ENCODE results near the gene RIPK4. TPM values are rescaled to one million over a fixed set of nuclear protein-coding genes. Genes with fewer than 3 reads are reported as not detected.
"Not testable (repeated sequence)": the region's sequence is repeated elsewhere in the genome, so short reads cannot be mapped to it uniquely, and the experiment has no call there.

Gene RIPK4
- total RNA-seq, 1 donor, result 0.31 TPM

DNA sequence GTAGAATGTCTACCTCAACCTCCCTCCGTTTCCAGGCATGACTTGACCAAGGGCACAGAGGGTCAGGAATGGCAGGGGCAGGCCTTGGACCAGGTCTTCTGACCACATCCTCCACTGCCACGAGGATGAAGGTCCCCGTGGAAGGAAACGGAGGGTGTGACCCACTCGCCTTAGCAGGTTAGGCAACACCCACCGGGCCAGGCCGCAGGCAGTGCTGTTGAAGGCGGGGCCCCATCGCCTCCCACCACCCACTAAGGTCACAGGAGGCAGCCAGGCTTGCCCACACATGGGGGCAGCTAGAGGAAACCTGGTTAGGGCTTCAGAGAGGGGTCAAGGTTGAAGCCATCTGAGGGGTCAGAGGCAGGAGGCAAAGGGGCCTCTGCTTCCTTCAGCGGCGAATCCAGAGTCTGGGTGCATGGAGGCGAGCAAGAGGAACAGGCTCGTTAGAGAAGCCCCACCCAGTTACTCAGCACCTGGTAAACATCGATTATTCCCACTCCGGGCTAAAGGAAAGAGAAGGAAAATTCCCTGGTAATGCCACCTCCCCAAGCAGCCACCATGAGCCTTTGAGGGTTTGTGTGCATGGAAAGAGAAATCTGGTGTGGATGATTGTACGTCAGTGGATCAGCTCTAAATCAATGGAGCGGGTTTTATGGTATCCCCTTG lies 37.0 kb downstream of the RIPK4 start:
- peaks cover 19% of the 10 kb centered on the region for H3K4me1 ChIP-seq (ENCODE audit: insufficient read depth, low read length)
- H3K27me3 ChIP-seq (ENCODE audit: insufficient read depth, low read length), result peaks cover 9% of the 10 kb centered on the region
- H3K9me3 ChIP-seq (ENCODE audit: low read depth, low read length), result peaks cover 4% of the 10 kb centered on the region
- H3K4me3 ChIP-seq (ENCODE audit: low read length), result no peak overlapping the region

DNA sequence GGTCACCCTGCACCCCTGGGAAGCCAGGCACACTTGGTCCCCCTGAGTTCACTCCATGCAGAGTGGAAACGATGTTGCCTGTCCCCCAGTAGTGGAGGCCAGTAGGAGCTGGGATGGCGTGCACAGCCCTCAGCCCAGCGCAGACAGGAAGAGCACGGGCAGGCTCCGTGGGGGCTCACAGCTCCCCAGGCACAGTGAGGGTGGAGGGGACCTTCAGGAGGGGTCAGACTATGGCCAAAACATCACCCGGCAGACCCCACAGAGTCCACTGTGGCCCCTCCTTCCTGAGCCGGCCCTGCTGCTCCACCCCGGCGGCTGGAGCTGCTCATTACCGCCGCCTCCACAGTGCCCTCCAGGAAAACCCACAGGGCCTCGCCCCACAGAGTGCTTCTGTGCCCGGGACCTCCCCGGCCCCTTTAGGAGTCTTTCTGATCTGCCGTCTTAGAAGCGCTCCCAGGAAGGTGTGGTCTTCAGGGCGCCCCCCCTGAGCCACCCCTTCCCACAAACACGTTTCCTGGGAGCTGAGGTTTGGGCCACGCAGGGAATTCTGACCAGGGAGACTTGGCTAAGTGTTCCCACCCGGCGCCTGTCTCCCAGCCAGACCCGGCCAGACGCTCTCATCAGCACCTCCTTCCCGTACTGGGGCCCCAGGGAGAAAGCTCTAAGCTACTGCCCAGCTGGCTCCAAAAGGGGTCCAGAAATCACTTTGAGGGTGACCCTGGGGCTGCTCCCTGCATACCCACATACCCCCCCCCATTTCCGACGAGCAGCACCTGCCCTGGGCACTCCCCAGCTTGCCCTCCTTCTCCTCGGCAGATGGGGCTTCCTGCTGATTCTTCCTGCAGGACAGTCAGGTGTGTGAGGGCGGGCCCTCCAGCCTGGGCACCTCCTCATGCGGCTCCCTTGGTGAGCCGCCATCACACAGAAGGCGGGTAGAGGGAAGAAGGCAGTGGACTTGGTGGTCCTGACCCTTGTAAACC lies 38.8 kb downstream of the RIPK4 start:
- H3K4me3 ChIP-seq (ENCODE audit: low read length), result no peak overlapping the region
- H3K9me3 ChIP-seq (ENCODE audit: low read depth, low read length), result peaks cover 4% of the 10 kb centered on the region
- H3K4me1 ChIP-seq (ENCODE audit: insufficient read depth, low read length), result peaks cover 16% of the 10 kb centered on the region
- peaks cover 15% of the 10 kb centered on the region for H3K27me3 ChIP-seq (ENCODE audit: insufficient read depth, low read length)

DNA sequence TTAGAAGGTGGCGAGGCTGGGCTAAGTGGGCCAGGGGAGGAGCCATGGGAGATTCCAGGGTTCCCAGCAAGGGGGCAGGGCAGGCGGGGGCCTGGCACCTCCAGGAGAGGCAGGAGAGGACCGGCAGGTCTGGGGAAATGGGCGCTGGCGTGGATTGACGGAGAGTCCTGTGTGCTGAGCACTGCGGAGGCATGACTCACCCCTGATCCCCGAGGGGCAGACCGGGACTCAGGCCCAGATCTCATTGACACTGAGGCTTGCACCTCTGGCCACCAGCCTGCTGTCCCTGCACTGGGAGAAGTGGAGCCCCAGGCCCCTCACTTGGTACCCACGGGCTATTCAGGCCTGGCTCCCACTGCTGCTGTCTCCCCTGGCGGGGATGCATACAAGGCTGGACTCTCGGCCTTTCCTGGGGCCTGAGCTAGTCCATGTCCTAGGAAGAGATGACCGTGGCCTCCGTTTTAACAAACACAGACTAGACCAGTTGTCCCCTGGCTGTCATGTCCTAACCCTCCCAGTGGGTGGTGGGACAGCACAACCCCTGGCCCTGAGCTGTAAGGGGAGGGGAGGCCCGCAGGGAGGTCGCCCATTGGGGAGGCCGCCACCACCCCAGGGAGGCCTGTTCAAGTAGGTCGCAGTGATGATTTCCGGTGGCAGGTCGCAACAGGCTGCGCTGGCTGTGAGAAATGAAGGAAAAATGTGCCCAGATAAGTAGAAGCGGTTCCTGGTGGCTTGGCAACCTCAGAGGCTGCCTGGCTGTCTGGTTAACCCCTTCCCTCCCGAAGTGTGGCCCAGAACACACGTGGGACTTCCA lies 39.7 kb downstream of the RIPK4 start:
- H3K4me1 ChIP-seq (ENCODE audit: insufficient read depth, low read length), result peaks cover 16% of the 10 kb centered on the region

DNA sequence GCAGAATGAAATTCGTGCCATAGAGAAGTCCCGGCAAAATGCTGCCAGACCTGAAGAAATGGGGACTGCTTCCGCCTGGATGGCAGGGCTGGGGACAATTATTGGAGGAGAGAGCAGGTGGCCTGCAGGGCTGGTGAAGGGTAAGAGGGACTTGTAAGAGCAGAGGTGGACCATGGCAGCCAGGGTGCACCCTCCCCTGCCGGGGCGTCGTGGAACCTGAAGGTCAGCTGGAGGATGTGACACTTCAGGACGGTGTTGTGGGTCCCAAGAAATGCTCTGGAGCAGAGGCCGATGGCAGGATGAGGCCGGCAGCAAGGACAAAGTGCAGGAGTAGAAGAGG lies 40.3 kb downstream of the RIPK4 start:
- Histone ChIP-seq H3K4me1 (ENCODE audit: insufficient read depth, low read length) (peaks cover 16% of the 10 kb centered on the region), H3K27me3 (ENCODE audit: insufficient read depth, low read length) (peaks cover 15% of the 10 kb centered on the region), H3K4me3 (ENCODE audit: low read length) (no peak overlapping the region), H3K9me3 (ENCODE audit: low read depth, low read length) (no peaks in the 10 kb centered on the region)

More for the DNA sequence above, 39.7 kb downstream of the RIPK4 start:
- peaks cover 4% of the 10 kb centered on the region for H3K9me3 ChIP-seq (ENCODE audit: low read depth, low read length)
- H3K27me3 ChIP-seq (ENCODE audit: insufficient read depth, low read length), result peaks cover 15% of the 10 kb centered on the region
- H3K4me3 ChIP-seq (ENCODE audit: low read length), result no peak overlapping the region

DNA sequence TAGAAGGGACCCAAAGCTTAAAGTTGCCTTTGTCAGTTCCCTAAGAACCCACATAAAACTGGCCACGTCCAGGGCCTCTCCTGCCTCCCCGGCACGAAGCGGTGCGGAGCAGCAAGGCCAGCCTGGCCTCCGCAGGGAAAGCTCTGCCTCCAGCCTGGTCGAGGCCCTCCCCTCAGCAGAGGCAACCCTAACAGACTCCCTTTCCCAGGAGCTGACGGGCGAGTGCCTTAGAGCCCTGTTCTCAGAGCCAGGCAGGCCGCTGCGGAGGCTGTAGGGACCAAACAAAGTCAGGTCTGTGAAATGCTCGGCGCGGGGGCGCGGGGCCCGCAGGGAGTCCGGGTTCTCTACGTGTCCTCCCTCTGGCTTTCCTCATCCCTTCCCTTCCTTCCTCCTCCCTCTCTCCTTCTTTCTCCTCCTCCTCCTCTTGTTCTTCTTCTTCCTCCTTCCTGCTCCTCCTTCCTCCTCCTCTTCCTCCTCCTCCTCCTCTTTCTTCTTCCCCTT lies 40.7 kb downstream of the RIPK4 start:
- Histone ChIP-seq H3K4me1 (ENCODE audit: insufficient read depth, low read length) (peaks cover 16% of the 10 kb centered on the region), H3K27me3 (ENCODE audit: insufficient read depth, low read length) (peaks cover 15% of the 10 kb centered on the region), H3K9me3 (ENCODE audit: low read depth, low read length) (no peaks in the 10 kb centered on the region), H3K4me3 (ENCODE audit: low read length) (no peak overlapping the region)

DNA sequence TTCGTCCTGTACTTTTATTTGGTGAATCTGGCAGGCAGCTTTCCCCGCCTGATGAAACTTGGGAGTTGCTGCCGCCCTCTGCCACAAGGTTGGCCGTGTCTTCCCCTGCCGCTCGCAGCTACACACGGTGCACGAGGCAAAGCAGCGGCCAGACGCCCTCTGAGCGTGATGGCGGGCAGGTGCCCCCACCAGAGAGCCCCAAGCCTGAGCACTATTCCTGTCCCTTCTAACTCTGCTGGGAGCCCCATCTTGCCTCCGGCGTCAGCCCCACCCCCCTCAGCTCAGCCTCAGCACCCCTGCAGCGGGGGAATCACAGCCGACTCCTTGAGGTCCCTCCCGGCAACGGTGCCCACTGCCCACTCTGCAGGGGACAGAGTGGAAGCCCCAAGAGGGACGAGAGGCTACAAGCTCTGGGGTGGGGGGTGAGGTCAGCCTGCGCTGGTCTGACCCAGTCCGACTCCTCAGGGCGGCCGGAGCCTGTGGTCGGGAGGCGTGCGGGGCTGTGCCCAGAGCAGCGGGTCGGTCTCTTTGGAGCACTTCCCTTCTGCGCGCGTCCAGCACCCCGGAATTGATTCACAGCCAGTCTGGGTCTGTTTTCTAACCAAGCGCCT lies 41.3 kb downstream of the RIPK4 start:
- Histone ChIP-seq H3K9me3 (ENCODE audit: low read depth, low read length) (no peaks in the 10 kb centered on the region), H3K4me3 (ENCODE audit: low read length) (no peak overlapping the region), H3K4me1 (ENCODE audit: insufficient read depth, low read length) (peaks cover 16% of the 10 kb centered on the region), H3K27me3 (ENCODE audit: insufficient read depth, low read length) (peaks cover 15% of the 10 kb centered on the region)

DNA sequence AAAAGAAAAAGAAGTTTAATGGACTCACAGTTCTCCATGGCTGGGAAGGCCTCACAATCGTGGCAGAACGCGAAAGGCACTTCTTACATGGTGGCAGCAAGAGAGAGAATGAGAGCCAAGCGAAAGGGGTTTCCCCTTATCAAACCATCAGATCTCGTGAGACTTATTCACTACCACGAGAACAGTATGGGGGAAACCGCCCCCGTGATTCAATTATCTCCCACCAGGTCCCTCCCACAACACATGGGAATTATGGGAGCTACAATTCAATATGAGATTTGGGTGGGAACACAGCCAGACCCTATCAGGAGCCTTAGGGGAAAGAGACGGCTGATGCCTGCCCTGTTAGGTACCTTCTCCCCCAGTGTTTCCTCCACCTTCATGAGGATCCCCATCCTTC lies 43.0 kb downstream of the RIPK4 start:
- not testable (repeated sequence) for H3K9me3 ChIP-seq (ENCODE audit: low read depth, low read length); H3K4me3 ChIP-seq (ENCODE audit: low read length)
- peaks cover 15% of the 10 kb centered on the region for H3K27me3 ChIP-seq (ENCODE audit: insufficient read depth, low read length)
- peaks cover 16% of the 10 kb centered on the region for H3K4me1 ChIP-seq (ENCODE audit: insufficient read depth, low read length)

DNA sequence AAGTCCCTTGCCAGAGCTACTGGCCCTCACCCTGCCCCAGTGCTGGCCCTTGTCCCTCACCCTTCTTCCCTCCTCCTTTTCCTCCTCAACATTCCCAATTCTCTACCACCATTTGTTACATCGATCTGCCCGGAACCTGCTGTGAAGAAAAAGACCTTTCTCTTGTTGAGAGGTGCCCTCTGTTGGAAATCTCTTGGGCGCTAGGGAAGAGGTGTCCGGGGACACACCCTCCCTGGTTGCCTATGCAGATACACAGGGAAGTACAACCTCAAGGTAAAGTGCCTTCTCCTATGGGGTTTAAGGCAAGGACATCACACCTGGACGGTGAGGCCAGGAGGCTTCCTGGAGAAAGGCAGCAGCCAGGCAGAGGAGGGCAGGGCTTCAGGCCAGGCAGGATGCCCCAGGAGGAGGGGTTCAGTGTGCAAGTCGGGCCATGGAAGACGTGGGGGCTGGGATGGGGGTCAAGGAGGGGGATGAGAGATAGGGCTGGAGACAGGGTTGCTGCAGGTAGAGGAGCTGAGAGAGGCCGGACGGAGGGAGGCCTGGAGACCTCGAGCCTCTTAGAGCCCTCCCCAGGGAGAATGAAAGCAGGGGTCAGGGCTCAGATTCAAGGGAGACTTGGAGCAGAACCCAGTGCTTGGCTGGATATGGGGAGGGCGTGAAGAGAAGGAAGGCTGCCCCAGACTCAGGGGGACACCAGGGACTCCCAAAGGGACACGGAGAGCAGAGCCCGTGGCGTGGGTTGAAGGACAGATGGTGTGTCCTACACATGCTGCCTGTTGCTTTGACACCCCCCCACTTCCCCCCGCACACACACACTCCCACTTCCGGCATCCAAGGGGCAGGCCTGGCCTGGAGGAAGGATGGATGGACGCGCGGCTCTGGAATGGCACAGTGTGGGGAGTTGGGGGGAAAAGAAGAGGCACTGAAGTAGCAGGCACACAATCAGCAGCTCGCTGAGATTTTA lies 44.5 kb downstream of the RIPK4 start:
- H3K27me3 ChIP-seq (ENCODE audit: insufficient read depth, low read length), result peaks cover 15% of the 10 kb centered on the region
- H3K4me1 ChIP-seq (ENCODE audit: insufficient read depth, low read length), result peaks cover 16% of the 10 kb centered on the region
- H3K9me3 ChIP-seq (ENCODE audit: low read depth, low read length), result no peaks in the 10 kb centered on the region
- no peak overlapping the region for H3K4me3 ChIP-seq (ENCODE audit: low read length)

DNA sequence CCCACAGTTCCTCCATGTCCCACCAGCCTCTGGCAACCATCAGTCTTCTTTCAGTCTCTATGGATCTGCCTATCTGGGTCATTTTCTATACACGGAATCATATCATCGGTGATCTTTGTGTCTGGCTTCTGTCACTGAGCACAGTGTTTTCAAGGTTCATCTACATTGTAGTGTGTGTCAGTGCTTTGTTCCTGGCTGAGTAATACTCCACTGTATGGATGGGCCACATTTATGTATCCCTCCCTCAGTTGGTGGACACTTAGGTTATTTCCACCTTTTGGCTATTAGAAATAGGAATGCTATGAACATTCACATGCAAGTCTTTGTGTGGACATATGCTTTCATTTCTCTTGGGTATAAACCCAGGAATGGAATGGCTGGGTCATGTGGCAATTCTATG lies 46.6 kb downstream of the RIPK4 start:
- H3K4me3 ChIP-seq (ENCODE audit: low read length), result no peak overlapping the region
- no peaks in the 10 kb centered on the region for H3K9me3 ChIP-seq (ENCODE audit: low read depth, low read length)
- H3K4me1 ChIP-seq (ENCODE audit: insufficient read depth, low read length), result peaks cover under 1% of the 10 kb centered on the region
- peaks cover 6% of the 10 kb centered on the region for H3K27me3 ChIP-seq (ENCODE audit: insufficient read depth, low read length)

DNA sequence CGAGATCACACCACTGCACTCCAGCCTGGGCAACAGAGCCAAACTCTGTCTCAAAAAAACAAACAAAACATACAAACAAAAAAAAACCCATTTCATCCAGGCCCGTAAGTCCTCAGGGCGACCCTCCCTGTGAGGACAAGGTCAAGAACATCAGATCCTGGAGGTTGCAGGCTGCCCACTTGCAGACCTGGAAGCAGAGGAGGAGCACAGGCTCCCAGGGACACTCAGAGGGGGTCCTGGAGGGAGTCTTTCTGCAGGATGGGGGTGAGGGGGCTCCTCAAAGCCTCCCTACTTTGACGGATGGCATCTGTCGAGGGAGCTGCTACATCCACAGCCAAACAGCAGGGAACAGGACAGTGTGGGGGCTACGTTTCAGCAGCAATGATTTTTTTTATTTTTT lies 47.2 kb downstream of the RIPK4 start:
- Histone ChIP-seq H3K27me3 (ENCODE audit: insufficient read depth, low read length) (peaks cover 5% of the 10 kb centered on the region), H3K4me1 (ENCODE audit: insufficient read depth, low read length) (no peaks in the 10 kb centered on the region), H3K4me3 (ENCODE audit: low read length) (no peak overlapping the region)

DNA sequence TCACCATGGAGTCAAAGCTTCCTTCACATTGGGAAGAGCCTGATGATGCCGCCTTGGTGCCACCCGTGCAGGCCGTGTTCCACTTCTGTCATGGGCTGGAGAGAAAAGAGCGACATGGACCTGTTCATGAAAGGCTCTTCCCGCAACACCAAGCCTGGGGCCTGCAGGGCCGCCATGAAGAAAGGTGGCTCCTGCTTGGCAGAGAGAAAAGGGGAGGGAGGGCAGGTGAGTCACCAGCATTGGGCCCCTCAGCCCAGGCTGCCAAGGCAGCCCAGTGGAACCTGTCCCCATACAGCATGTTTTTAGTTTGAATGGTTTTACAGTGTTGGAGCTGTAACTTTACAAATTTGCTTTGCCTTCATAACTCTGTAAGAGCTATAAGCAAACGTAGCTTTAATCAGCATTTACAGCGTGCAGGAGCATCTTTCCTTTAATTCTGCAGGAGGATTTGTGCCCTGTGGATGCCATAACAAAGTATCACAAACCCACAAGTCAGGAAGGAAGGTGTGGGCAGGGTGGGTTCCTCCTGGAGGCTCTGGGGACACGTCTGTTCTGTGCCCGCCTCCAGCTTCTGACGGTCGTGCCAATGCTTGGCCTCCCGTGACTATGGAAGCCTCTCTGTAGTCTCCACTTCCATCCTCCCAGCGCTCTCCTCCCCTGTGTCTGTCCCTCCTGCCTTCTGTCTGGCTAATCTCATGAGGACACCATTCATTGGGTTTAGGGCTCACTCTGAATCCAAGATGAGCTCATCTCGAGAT lies 49.1 kb downstream of the RIPK4 start:
- H3K9me3 ChIP-seq (ENCODE audit: low read depth, low read length), result no peaks in the 10 kb centered on the region
- H3K27me3 ChIP-seq (ENCODE audit: insufficient read depth, low read length), result peaks cover 8% of the 10 kb centered on the region
- no peaks in the 10 kb centered on the region for H3K4me1 ChIP-seq (ENCODE audit: insufficient read depth, low read length)
- H3K4me3 ChIP-seq (ENCODE audit: low read length), result no peak overlapping the region

More for the DNA sequence above, 47.2 kb downstream of the RIPK4 start:
- no peaks in the 10 kb centered on the region for H3K9me3 ChIP-seq (ENCODE audit: low read depth, low read length)

DNA sequence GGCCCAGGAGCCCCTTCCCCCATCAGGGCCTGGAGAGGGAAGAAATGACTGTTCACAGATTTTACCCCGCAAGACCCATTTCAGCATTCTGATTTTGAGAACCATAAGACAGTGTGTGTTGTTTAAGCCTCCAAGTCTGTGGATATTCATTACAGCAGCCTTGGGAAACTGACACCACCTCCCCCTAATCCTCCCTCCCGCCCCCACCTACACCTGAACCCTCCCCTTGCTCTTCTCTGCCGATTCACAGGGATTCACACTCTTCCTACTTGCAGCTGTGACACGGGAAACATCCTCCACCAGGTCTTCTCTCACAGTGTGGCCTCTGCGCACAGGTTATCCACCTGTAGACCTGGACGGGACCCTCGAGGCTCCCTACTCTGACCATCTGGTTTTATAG lies 50.1 kb downstream of the RIPK4 start:
- Histone ChIP-seq H3K27me3 (ENCODE audit: insufficient read depth, low read length) (peaks cover 8% of the 10 kb centered on the region), H3K4me3 (ENCODE audit: low read length) (no peak overlapping the region)

DNA sequence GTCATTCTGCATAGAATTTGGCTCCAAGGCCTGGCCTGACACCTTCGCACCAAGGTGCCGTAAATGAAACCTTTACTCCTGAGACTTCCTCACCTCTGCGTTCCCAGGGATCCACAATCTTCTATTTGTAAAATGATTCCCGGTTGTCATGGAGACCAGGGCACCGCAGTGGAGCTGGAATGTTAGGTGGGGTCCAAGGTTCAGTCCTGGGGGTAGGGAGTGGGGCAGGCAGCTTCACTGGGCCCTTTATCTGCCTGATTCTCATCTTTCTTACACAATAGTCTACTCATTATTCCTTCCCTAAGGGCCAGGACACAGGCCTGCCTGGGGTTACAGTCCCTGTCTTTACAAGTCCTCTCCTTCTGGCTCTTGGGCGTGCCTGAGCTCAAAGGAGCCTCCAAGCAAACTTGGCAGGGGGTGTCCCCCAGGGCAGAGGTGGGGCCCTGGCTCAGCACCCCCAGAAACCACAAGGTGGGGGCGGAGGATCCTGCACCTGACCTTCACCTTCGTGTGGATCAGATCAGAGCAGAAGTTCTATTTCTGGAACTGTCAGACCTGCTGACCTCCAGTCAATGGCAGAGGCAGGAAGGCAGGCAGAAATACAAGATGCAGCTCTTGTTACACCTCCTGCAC lies 51.1 kb downstream of the RIPK4 start:
- H3K27me3 ChIP-seq (ENCODE audit: insufficient read depth, low read length), result peaks cover 11% of the 10 kb centered on the region

More for the DNA sequence above, 50.1 kb downstream of the RIPK4 start:
- H3K4me1 ChIP-seq (ENCODE audit: insufficient read depth, low read length), result no peaks in the 10 kb centered on the region
- no peaks in the 10 kb centered on the region for H3K9me3 ChIP-seq (ENCODE audit: low read depth, low read length)

More for the DNA sequence above, 51.1 kb downstream of the RIPK4 start:
- Histone ChIP-seq H3K4me1 (ENCODE audit: insufficient read depth, low read length) (no peaks in the 10 kb centered on the region), H3K9me3 (ENCODE audit: low read depth, low read length) (no peaks in the 10 kb centered on the region), H3K4me3 (ENCODE audit: low read length) (no peak overlapping the region)

Measured in mononuclear cell (primary cell).